Esophagus squamous epithelium (tissue), 4 donors: Measurements from ENCODE around the gene RPL32.

ENCODE experiments used
- CTCF ChIP-seq, 6 experiments: fragments of 450-650 bp in 4 of 6; fragments of 200-600 bp in 2 of 6; sonication (generic) in 2 of 6; IDR thresholded peaks; one replicate each; pipeline ENCODE4 v1.5.1; 2016 to 2019; ENCODE audit warnings: antibody characterized with exemption in 6 of 6, mild to moderate bottlenecking in 4 of 6, moderate library complexity in 4 of 6
- POLR2A ChIP-seq, 4 donors: fragments of 450-650 bp; IDR thresholded peaks; one replicate each; pipeline ENCODE4 v1.6.1; 2017; ENCODE audit warnings: antibody characterized with exemption in 4 of 4, mild to moderate bottlenecking in 4 of 4, moderate library complexity in 3 of 4

GRCh38 chr3:12885583-12885930, 44.2 kb upstream of the RPL32 start:
- TF ChIP-seq CTCF (IDR thresholded peaks at IDR 0.05) (no peak), POLR2A (IDR thresholded peaks at IDR 0.05) (no peak)
